Erythroblast (primary cell): ENCODE measurements around the gene OR7C2.

Source experiments
- GATA1 ChIP-seq: IDR thresholded peaks from 2 replicates; pipeline ENCODE4 v1.6.1; 2011; ENCODE audit warnings: low read depth, mild to moderate bottlenecking, control low read depth, low read length, moderate library complexity
- POLR2A ChIP-seq: IDR thresholded peaks from 2 replicates; pipeline ENCODE4 v1.6.1; 2011; ENCODE audit warnings: mild to moderate bottlenecking, low read length

DNA sequence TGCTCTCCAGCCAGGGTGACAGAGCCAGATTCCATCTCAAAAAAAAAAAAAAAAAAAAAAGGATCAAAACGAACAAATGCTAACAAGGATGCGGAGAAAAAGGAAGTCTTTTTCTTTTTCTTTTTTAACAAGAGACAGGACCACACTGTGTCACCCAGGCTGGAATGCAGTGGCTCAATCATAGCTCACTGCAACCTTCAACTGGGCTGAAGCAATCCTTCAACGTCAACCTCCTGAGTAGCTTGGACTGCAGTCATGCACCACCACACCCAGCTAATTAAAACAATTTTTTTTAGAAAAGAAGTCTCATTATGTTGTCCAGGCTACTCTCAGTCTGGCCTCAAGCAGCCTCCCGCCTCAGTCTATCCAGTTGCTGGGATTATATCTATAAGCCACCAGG lies 34.6 kb upstream of the OR7C2 start:
- TF ChIP-seq POLR2A = no peak
- TF ChIP-seq GATA1 = no peak
